Mucosa of rectum (tissue), 2 donors: ENCODE results near the gene CDH13.

ENCODE experiments used
- H3K27ac ChIP-seq, 2 donors: one replicate each; pipeline ENCODE4 v1.7.0; 2013; ENCODE audit warnings: inconsistent platforms in 2 of 2, low read depth in 2 of 2, low read length in 2 of 2
- H3K27me3 ChIP-seq, 2 donors: one replicate each; pipeline ENCODE4 v1.7.0; 2013; ENCODE audit warnings: low read length in 2 of 2; ENCODE audit not compliant: control insufficient read depth in 2 of 2, insufficient read depth in 2 of 2
- H3K36me3 ChIP-seq, 2 donors: one replicate each; pipeline ENCODE4 v1.7.0; 2013; ENCODE audit warnings: low read length in 2 of 2; ENCODE audit not compliant: control insufficient read depth in 2 of 2, insufficient read depth in 2 of 2
- H3K4me1 ChIP-seq, 2 donors: one replicate each; pipeline ENCODE4 v1.7.0; 2013; ENCODE audit warnings: low read length in 2 of 2, mild to moderate bottlenecking in 1 of 2; ENCODE audit not compliant: control insufficient read depth in 2 of 2, insufficient read depth in 2 of 2
- H3K4me3 ChIP-seq, 2 donors: one replicate each; pipeline ENCODE4 v1.7.0; 2013; ENCODE audit warnings: low read length in 2 of 2
- H3K9ac ChIP-seq, 2 donors: one replicate each; pipeline ENCODE4 v1.7.0; 2013; ENCODE audit warnings: low read length in 2 of 2, low read depth in 1 of 2, mild to moderate bottlenecking in 1 of 2
- H3K9me3 ChIP-seq, 2 donors: one replicate each; pipeline ENCODE4 v1.7.0; 2013; ENCODE audit warnings: low read length in 2 of 2; ENCODE audit not compliant: control insufficient read depth in 2 of 2
- donor health status: healthy.
- donor health status: Normal muscosa, but diverticular disease.

CDH13 gene

DNA sequence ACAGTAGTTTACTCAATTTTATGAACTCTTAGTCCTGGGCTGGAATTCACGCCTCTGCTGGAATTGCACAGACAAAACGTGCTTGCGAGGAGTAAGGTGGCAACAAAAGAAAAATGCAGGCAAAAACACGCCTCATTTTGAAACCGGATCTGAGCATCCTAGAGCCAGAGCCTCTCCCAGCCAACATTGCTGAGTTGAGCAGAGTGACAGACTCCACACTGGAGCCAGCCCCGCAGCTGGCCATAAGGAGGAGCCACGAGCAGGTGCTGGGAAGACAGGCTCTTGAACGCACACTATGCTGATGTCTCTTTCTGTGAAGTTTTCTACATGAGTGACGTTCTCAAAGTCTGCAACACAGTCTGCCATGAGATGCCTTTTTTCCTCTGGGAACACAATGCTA lies 1166.4 kb downstream of the CDH13 start:
- Histone ChIP-seq H3K27ac (no peak overlapping the region), H3K9me3 (no peaks in the 10 kb centered on the region), H3K9ac (no peak overlapping the region), H3K27me3 (peaks cover 0 to 3% of the 10 kb centered on the region in 2 donors), H3K36me3 (no peaks in the 10 kb centered on the region), H3K4me1 (no peaks in the 10 kb centered on the region), H3K4me3 (no peak overlapping the region)

DNA sequence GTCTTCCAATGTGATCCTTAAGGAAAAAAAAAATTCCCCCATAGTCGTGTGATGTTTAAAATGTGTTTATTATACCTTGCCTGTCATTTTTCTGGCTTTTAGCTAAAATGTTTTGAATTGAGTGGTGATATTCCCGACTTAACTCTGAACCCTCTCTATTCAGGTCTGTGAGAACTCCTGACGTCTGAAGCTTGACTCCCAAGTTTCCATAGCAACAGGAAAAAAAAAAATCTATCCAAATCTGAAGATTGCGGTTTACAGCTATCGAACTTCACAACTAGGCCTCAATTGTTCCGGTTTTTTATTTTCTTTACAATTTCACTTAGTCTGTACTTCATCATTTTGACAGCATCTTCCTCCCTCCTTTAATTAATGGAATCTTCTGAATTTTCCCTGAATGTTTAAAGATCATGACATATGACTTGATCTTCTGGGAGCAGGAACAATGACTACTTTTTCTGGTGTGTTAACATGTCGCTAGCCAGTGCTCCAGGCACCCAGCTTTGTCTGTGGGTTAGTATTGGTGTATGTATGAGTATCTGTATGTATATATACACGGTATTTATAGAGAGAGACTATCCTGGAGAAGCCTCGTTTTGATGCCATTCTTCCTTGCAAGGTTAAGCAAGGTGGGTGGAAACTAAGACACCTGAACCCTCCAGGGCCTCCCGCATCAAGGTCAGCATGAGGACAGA lies 1168.2 kb downstream of the CDH13 start:
- H3K4me1 ChIP-seq: no peaks in the 10 kb centered on the region
- no peaks in the 10 kb centered on the region for H3K9me3 ChIP-seq
- peaks cover 0 to 3% of the 10 kb centered on the region in 2 donors for H3K27me3 ChIP-seq
- H3K36me3 ChIP-seq: no peaks in the 10 kb centered on the region
- no peak overlapping the region for H3K9ac ChIP-seq
- H3K4me3 ChIP-seq: no peak overlapping the region
- H3K27ac ChIP-seq: no peak overlapping the region

DNA sequence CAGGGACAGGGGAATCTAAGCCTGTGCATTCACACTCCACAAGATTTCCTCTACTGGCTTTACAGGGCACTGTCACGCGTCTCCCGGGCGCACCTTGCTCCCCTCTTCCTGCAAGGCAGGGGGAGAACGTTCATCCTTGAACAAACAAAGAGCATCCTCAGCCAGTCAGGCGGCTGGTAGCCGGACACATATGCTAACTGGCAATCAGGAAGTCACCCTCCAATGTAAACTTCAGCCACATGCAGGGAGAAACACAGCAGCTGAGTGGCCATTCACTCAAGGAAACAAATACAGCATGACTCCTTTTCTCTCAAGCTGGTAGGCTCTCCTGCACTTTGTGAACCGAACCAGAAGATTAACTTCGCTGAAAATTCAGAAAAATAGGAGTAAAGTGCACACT lies 1170.2 kb downstream of the CDH13 start:
- no peak overlapping the region for H3K9ac ChIP-seq
- peaks cover 0 to 3% of the 10 kb centered on the region in 2 donors for H3K27me3 ChIP-seq
- no peaks in the 10 kb centered on the region for H3K9me3 ChIP-seq
- no peak overlapping the region for H3K4me3 ChIP-seq
- H3K4me1 ChIP-seq: no peaks in the 10 kb centered on the region
- no peaks in the 10 kb centered on the region for H3K36me3 ChIP-seq
- H3K27ac ChIP-seq: no peak overlapping the region

DNA sequence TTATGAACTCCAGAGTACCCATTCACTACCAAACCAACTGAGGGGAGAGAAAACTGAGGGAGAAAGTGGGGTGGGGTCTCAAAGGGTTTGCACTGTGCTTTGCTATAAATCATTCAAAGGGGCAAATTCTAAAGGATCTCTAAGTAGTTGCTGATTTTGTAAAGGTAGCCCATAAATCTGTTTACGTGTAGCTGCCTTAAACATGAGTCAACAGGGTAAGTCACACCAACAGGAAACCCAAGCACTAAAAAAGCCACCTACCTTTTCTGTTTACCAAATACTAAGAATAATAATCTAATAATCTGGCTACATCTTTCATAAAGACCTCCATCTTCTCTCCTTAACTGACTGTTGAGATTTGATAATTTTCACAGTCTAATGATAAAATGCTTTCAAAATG lies 1172.6 kb downstream of the CDH13 start:
- Histone ChIP-seq H3K27ac (no peak overlapping the region), H3K9me3 (no peaks in the 10 kb centered on the region), H3K36me3 (no peaks in the 10 kb centered on the region), H3K4me1 (no peaks in the 10 kb centered on the region), H3K4me3 (no peak overlapping the region), H3K27me3 (peaks cover 0 to 3% of the 10 kb centered on the region in 2 donors), H3K9ac (no peak overlapping the region)

DNA sequence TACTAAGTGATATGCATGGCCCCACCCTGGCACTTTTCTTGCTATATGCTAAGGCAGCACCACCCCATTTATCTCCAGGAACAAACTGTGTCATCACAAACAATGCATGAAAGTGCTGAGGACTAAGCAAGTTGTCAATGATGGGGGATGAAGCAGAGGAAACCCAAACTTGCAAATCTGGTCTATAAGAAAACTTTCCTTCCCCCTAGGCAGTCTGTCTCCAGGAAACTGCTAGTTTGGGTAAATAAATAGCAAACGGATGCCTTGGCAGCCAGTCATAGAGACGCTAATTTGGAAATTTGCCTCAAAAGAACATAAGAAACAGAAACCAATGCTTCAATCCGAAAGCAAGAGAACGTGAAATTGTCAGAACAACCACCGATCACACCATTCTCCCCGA lies 1175.4 kb downstream of the CDH13 start:
- H3K4me3 ChIP-seq: peak overlapping the region in 1 of 2 donors; percentile 46
- peak overlapping the region; percentile 25 to 66 for H3K27ac ChIP-seq
- H3K9me3 ChIP-seq: no peaks in the 10 kb centered on the region
- no peaks in the 10 kb centered on the region for H3K4me1 ChIP-seq
- no peak overlapping the region for H3K9ac ChIP-seq
- H3K36me3 ChIP-seq: no peaks in the 10 kb centered on the region
- no peaks in the 10 kb centered on the region for H3K27me3 ChIP-seq

DNA sequence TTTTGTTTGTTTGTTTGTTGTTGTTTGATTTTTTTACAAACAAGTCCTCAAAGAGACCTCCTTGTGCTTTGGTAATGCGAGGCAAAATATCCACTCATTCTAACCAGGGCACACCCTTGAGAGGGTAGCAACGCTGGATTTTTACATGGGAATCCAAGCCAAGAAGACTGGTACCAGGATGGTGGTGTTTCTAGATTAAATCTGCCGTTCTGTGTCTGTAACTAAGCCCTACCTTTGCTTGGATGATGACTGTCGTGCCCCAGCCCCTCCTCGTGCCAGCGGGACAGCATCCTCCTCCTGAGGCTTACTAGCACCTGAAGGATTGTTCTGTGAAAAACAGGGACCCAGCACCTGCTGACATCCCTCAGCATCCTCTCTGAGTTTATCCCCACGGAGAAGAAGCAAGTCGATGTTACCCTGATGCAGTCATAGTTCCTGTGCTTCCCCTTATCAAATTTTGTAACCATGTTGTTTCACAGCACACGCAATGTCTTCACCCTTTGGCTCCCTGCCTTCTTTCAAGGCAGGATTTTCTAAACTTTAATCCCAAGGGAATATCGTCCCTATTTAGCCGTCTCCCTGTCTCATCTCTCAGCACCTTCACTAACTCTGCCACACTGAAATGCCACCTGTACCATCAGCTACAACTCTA lies 1175.9 kb downstream of the CDH13 start:
- Histone ChIP-seq H3K27ac (peak overlapping the region; percentile 25 to 66), H3K9ac (no peak overlapping the region), H3K36me3 (no peaks in the 10 kb centered on the region), H3K4me3 (peak overlapping the region in 1 of 2 donors; percentile 46), H3K9me3 (no peaks in the 10 kb centered on the region), H3K27me3 (no peaks in the 10 kb centered on the region), H3K4me1 (no peaks in the 10 kb centered on the region)

DNA sequence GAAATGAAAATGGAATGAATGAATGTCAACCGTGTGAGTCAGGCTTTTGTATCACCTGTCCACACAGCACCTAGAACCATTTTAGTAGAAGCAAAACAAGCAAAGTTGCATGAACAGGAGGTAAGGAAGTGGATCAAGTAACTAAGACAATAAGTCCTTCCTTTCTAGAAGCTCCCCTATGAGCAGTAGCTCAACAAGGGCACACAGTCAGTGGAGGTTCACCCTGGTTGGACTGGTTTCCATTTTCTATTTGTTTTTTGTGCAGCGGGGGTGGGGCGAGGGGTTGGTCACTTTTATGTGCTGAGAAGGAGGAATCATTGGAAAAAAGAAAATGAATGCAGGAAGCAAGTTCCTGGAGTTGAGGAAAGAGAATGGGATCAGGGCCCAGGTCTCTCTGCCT lies 1177.0 kb downstream of the CDH13 start:
- no peak overlapping the region for H3K9ac ChIP-seq
- H3K36me3 ChIP-seq: no peaks in the 10 kb centered on the region
- H3K4me1 ChIP-seq: peaks cover 3 to 4% of the 10 kb centered on the region in 2 donors
- H3K27ac ChIP-seq: no peak overlapping the region
- no peaks in the 10 kb centered on the region for H3K9me3 ChIP-seq
- no peaks in the 10 kb centered on the region for H3K27me3 ChIP-seq
- no peak overlapping the region for H3K4me3 ChIP-seq

DNA sequence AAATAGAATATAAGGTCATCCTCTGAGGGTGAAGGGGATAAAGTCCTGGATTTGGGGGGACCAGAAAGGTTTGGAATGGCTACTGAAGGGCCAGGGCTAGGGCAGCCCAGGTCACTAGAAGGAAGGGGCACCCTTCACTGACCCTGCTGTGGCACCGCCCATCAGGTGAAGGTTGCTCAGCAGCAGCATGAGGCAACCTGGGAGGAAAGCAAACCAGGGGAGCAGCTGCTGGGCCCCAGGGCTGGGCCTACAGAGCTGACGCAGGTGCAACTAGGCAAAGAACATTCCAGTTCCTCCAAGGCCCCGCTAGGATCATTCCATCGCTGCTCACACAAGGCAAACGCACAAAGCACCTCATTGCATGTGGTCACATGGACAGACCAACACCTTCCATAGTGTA lies 1177.6 kb downstream of the CDH13 start:
- no peak overlapping the region for H3K27ac ChIP-seq
- no peak overlapping the region for H3K9ac ChIP-seq
- no peaks in the 10 kb centered on the region for H3K9me3 ChIP-seq
- H3K4me3 ChIP-seq: no peak overlapping the region
- no peaks in the 10 kb centered on the region for H3K27me3 ChIP-seq
- no peaks in the 10 kb centered on the region for H3K36me3 ChIP-seq
- H3K4me1 ChIP-seq: peaks cover 6 to 8% of the 10 kb centered on the region in 2 donors

DNA sequence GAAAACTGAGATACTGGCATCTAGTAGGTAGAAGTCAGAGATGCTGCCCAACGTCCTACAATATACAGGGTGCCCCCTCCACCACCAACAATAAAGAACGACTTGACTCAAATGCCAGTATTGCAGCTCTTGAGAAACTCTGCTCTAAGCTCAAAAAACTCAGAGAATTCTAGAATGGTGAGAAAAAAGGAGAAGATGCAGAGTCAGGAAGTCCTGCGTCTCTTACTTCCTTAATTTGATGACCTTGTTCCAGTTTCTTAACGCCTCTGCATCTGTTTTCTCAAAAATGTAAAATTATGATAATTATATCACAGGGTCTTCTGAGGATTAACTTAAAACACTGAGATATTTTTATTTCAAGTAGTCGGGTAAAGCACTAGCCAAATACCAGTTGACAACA lies 1179.3 kb downstream of the CDH13 start:
- peaks cover 0 to 7% of the 10 kb centered on the region in 2 donors for H3K36me3 ChIP-seq
- H3K9me3 ChIP-seq: no peaks in the 10 kb centered on the region
- H3K27ac ChIP-seq: peak overlapping the region in 1 of 2 donors; percentile 53
- H3K4me3 ChIP-seq: peak overlapping the region in 1 of 2 donors; percentile 13
- H3K4me1 ChIP-seq: peaks cover 6 to 8% of the 10 kb centered on the region in 2 donors
- H3K27me3 ChIP-seq: no peaks in the 10 kb centered on the region
- no peak overlapping the region for H3K9ac ChIP-seq

DNA sequence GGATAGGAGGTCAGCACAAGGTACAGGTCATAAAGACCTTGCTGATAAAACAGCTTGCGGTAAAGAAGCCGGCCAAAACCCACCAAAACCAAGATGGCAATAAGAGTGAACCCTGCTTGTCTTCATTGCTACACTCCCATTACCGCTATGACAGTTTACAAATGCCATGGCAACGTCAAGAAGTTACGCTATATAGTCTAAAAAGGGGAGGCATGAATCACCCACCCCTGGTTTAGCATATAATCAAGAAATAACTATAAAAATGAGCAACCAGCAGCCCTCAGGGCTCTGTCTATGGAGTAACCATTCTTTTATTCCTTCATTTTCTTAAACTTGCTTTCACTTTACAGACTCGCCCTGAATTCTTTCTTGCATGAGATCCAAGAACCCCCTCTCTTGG lies 1180.0 kb downstream of the CDH13 start:
- H3K27ac ChIP-seq: peak overlapping the region in 1 of 2 donors; percentile 53
- no peak overlapping the region for H3K9ac ChIP-seq
- peaks cover 0 to 9% of the 10 kb centered on the region in 2 donors for H3K36me3 ChIP-seq
- H3K27me3 ChIP-seq: no peaks in the 10 kb centered on the region
- no peak overlapping the region for H3K4me3 ChIP-seq
- H3K9me3 ChIP-seq: no peaks in the 10 kb centered on the region
- H3K4me1 ChIP-seq: peaks cover 6 to 8% of the 10 kb centered on the region in 2 donors
